NOMO-1 treated with dmso at 0.1 percent for 144 hours (cell line): Measurements from ENCODE around the gene ANKRD65.
A peak's percentile ranks its signal among the peaks of the same experiment; 100 is the strongest.
"Not testable (repeated sequence)": the region's sequence is repeated elsewhere in the genome, so short reads cannot be mapped to it uniquely, and the experiment has no call there.

ENCODE experiments used
- DNase-seq: peaks from one replicate; lab custom pipeline; 2025; ENCODE audit not compliant: unreplicated experiment; lab: John Stamatoyannopoulos, UW

ANKRD65 gene

DNA sequence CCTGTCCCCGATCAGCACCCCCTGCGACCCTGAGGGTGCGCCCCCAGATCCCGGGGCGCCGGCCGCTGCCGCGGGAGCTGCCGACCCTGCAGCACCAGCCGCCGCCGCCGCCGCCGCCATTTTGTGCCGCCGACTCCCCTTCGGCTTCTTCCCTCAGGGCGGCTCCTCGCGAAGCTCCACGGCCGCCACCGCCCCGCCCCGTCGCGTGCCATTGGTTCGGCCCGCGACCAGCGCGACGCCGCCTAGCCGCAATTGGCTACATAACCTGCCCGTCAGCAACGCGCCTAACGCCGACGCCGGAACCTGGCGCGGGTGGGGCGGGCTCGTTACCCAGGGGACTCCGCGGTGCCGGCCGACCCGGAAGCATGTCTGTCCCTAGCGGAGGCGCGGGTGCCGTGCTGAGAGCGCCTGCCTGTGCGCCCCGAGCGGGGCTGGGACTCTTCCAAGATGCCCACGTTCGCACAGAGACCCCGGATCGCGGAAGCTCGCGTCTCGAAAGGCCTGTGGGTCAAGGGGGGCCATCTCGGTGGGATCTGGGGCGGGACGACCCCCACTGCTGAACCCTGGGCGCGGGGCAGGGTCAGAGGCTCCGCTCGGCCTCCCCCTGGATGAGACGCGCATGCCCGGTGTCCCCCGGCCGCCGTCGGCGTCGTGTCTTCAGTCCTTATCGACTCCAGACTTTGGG lies 21.7 kb downstream of the ANKRD65 start, which contains the start of gene CCNL2:
TSS of gene CCNL2 (minus strand) at position 149 of the 685 bp plus-strand sequence. CDS start at position 120, 29 bp downstream.
- peak; percentile 96 for DNase-seq

DNA sequence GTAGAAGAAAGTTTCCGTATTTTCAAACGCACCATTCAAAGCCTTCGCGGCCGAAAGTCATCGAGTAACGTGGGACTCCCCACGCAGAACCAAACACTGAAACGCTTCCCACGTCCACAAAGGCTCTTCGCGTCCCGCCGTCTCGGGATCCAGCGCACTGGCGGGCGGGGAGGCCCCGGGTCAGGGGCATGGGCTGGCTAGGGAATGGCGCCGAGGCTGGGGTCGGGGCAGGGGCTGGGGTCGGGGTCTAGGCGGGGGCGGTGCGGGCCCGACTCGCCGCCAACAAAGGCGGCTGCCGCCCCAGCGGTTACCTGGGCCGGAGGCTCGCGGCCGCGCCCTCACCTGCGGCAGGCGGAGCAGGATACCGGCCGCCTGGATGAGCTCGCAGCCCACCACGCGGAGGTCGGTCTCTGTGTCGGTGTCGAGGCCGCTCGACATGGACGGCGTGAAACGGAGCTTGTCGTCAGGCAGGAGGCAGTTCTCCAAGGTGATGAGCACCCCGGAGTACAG lies 22.3 kb downstream of the ANKRD65 start:
- DNase-seq = no peak

DNA sequence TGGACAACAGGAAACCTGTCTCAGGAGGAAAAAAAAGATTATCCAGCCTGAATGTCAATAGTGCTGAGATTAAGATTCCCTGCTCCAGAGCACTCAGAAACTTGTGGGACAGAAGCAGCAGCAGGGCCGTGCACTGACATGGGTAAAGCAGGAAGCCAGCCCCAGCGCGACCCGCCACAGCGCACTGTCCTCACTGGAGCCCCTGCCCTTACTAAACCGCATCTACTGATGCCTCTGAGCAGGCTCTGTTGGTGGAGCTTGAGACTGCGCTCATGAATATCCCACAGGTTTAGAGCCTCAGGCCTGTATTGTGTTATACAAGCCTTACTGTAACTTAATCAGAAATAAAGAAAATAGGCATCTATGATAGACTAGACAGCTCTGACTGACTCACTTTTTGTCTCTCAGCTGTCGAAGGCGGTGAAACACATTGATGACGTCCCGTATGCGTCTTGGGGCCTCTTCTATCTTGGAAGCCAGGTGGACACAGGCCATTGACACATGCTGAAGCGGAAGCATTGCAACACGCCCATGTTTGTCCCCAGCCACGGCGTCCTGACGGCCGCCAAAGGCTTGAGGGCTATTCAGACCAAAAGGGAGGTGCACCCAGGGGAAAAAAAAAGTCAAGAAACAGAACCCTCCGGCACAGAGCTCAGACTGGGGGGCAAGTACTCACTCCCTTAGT lies 23.1 kb downstream of the ANKRD65 start:
- no peak for DNase-seq

DNA sequence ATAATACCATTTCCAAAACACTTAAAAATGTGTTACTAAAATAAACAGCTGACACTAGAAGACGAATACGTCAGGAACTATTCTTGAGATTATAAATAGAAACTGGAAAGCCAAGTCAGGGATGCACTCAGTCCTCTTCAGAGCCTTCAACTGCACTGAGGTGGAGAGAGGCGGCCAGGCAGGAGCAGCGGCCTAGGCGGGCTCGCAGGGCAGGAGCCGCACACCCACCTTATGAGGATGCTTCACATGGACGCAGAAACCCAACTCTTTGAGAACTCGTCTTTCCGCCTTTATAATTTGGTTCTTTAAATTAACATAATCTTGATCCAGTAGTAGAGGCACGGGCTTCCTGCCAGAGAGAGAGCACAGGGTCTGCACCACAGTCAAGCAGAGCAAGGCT lies 25.9 kb downstream of the ANKRD65 start:
- DNase-seq = no peak

DNA sequence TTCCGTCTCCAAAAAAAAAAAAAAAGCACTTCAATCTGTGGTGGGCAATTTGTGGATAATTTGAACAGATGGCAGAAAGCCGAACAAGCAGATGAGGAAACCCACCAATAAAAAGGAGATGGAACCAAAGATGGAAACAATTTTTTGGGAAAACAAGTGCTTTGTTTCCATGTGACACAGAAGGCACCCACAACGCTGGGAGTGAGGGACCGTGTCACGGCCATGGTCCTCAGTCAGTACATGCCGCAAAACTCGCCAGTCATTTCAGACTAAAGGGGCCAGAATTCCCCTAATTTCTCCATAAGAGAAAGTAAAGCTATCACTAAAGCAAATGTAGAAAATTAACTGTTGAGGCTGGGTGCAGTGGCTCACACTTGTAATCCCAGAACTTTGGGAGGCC lies 27.0 kb downstream of the ANKRD65 start:
- DNase-seq = no peak

DNA sequence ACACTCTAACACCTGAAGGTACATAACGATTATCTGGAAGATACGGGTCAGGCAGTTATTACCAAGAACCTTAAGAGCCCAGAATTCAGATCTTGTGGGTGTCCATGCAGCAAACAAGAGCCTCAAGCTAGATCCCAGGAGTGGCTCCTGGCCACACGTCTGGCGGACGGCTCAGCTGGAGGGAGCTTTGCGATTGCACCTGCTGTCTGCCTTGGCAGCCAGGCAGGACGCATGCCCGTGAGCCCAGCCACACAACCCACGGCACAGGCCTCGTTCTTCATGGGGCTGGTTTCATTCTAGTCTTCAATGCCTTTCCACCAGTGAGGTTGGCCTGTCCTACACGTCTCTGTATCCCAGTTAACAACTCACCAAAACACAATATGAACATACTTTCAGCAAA lies 27.6 kb downstream of the ANKRD65 start:
- DNase-seq = no peak

DNA sequence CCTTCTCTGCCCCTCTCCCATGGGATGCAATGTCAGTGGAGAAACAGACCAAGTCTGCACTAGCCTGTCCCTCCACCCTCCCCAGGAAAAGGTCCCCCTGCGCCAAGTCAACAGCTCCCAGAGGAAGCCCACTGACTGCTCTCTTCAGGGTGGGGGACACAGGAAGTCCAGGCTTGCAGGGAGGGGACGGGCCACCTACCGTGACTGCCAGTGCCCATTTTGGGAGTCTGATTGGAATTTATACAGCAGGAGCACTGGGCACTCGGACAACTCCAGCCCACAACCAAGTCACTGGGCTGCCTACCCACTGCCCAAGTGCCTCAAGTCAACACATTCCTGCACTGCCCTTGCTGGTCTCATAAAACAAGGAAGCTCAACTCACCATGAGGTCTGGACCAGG lies 28.1 kb downstream of the ANKRD65 start:
- no peak for DNase-seq

DNA sequence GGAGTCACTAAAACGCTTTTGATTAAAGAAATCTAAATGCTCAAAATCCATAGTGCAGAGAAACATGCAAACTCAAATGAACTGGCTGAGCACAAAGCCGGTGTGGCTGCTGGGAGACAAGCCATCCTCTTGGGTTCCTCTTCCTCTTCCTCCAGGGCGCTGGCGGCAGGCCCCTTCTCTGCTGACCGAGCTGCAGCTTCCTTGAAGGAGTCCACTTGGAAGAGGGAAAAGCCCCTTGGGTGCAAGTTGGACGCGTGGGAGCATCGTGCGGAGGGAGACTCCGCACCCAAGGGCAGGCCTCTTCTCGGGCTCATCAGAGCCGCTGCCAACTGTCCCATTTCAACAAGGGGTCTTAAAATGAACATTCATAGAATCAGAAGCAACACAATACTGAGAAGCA lies 29.9 kb downstream of the ANKRD65 start:
- DNase-seq = no peak

DNA sequence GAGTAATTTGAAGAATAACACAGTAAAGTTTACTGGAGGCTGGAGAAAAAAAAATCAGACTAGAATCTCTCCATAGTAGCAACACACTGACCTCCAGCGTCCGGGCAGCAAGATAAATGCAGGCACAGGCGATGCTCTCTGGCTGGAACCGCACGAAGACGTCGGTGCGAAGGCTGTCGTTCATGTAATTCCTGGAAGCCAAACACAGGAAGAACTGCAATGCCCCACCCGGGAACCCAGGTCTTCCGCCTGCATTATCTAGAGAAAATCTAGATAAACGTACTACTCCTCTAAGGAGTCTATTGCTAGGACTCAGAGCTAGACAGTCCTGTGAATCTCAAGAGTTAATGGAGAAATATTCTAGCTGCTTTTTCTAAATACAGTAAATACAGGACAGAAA lies 30.4 kb downstream of the ANKRD65 start:
- DNase-seq = no peak

DNA sequence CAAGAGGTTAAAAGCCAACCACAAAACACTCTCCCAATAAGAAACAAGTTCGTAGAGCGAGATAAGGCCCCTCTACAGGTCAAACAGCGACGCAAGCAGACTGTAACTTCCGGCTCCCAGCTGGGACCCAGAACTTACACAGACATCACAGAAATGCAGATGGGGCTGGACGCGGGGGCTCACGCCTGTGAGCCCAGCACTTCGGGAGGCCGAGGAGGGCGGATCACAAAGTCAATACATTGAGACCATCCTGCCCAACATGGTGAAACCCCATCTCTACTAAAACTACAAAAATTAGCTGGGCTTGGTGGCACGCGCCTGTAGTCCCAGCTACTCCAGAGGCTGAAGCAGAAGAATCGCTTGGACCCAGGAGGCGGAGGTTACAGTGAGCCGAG lies 33.0 kb downstream of the ANKRD65 start:
- no peak for DNase-seq

DNA sequence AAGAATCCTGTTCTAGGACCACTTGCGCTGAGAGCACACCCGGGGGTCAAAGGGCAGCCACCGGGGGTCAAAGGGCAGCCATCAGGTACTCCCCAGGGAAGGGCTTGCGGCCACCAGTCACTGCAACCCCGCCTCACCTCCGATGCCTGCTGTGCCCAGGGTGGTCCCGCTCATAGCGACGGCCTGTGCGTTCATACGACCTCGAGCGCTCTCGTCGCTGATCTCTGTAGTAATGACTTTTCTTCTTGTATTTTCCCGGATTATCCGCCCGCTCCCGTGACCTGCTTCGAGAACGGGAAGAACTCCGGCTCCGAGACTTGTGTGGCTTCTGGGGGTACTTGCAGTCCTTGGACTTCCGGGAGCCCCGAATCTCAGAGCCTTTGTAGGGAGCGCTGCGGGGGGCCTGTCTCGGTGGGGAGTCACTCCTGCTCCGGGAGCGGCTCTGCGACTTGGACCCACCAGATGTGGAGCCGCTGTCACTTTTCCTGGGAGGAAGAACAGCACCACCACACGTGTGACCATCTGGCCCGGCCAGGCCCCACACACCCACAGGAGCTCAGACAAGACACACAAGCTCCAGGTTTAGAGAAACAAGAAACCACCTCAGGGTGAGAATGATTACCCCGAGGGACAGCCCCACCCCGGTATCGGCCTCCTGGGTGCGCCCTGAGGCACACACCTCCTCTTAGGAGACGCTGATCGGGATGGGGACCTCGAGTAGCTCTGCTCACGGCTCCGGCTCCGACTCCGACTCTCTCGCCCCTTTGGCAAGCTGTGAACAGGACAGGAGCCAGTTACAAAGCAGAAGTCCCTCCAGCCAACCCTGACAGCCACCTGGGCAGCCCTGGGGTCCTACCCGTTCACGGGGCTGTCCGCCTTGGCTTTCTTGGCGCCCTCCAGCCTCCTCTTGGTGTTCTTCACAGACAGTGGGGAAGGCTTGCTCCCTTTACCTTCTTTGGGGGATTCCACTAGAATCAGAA lies 33.7 kb downstream of the ANKRD65 start:
- DNase-seq = no peak

DNA sequence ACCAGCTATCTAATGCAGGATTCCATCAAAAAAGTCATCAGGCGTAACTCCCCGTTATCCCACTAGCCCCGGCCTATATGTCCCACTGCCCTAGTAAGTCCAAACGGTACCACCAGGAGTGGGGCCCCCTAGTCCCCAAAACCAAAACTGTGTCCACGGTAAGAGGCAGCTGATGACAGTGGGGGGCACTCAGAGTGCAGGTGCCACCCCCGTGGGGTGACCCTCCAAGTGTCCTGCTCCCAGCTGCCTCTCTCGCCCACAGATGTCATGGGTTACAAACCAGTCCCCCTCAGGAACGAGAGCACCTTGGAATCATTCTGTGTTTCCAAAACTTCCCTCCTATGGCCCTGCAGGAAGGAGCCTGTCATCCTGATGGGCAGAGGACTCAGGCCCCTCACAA lies 35.1 kb downstream of the ANKRD65 start:
- DNase-seq = no peak

DNA sequence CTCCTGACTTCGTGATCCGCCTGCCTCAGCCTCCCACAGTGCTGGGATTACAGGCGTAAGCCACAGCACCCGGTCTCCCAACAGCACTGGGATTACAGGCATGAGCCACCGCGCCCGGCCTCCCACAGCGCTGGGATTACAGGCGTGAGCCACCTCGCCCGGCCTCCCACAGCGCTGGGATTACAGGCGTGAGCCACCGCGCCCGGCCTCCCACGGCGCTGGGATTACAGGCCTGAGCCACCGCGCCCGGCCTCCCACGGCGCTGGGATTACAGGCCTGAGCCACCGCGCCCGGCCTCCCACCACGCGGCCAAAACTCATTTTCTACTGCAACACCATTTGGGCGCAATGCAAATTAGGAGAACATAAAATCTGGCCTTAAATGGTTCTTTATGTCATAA lies 35.7 kb downstream of the ANKRD65 start:
- DNase-seq = not testable (repeated sequence)

DNA sequence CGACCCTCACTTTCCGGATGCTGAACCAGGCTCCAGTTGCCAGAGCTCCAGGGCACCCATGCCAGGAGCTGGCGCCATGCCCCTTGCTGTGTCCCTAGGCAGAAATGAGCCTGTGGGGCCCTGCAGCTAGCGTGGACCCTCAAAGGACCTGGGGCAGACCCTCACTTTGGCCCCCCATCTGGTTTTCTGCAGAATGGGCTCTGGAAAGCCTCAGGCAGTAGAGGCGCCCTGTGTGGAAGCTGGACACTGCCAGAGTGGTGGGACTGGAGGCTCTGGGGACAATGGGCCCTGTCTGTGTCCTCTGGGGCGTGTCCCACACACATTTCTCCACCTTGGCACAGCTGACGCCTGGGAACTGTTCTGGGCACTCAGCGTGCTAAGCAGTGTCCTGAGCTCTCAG lies 39.8 kb downstream of the ANKRD65 start:
- DNase-seq = no peak

DNA sequence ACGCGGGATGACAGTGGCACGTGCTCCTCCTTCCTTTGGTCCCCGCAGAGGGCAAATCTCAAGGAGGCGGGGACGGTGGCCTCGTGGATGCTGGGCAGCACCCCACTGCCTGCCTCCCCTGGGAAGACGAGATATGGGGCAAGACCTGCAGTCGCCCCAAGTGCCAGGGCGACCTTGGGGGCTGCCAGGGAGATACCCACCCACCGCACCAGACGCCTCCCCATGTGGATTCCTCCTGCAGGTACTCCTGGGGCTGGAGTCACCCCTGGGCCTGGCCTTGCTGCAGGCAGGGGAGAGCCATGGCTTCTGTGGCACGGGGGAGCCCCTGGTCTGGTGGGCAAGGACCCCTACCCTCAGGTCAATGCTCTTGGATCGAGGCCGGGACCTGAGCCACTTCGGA lies 40.2 kb downstream of the ANKRD65 start:
- no peak for DNase-seq

DNA sequence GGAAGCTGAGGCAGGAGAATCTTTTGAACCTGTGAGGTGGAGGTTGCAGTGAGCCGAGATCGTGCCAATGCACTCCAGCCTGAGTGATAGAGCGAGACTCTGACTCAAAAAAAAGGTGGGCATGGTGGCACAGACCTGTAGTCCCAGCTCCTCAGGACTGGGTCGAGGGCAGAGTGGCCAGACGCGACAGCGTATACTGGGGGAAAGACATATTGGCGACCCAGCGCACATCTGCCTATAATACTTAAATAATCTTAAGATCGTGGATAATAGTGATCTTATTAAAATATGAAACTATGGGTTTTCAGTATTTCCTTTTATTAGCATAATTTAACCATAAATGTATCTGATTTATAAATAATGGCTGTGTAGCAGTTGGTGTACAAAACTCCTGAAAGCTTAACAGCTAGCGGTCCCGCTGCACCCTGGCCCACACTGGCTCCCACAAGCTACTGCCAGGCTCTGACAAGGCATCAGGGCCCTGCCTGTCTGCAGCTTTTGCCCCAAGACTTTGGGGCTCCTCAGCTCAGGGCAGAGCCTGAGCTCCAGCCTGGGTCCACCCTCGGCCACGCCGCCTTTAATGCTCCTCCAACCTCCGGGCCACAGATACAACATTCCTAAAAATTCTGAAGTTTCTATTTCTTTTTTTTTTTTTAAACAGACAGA lies 43.4 kb downstream of the ANKRD65 start:
- DNase-seq = no peak

DNA sequence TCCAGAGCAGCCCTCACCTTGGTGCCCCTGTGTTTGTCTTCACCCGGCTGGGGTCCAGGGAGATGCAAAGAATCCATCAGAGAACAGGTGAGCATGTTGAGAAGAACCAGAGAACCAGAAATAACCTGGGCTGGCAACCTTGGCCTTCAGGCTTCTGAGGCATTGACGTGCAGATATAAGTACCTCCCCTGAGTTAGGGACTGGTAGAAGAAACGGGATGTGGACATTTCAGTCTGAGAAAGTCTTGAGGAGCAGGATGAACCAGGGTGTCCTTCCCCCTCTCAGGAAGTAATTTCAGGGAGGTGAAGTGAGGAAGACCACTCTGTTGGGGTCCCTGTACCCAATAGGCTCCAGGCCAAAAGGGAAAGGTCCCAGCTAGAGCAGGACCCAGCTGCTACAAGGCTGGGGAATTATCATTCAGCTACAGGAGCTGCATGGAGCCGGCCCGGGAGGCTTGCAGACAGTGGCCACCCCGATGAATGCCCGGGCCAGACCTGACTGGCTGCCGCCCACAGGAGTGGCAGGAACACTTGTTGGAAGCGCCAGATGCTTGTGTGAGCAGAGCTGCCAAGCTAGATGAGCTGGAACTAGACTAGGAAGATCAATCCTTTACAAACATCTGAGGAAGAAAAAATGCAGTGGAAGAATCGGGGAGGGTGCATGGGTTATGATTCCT lies 44.4 kb downstream of the ANKRD65 start:
- DNase-seq = no peak

DNA sequence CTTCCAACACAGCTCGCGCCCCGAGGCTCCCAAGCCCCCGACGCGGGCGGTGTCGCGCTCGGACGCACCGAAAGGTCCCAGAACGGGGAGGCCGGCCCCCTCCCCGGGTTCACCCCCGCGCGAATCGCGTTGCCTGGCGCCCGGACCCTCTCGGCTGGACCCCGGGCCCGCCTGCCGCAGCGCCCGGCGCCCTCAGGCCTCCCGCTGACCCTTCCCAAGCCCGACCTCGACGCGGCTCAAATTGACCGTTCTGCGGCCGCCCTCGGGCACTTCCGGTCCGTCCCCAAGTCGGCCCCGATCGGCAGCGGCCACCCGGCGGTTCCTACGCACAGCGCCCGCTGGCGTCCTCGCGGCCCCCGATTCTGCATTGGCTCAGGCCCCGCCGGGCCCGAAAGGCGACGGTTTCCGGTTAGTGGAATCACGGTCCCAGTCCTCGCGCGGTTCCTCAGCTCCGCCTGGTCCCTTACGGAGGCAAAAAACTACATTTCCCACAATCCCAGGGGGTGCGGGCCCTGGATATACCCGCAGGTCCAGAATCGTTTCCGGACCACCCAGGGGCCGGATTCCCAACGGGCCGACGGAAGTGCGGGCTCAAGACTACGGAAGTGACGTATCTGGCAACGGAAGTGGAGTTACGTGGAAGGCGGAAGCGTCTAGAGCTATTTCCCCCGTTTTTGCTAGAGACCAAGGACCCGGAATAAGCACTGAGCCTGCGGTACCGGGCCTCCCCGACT lies 46.0 kb downstream of the ANKRD65 start, which contains the start of gene AURKAIP1:
TSS of gene AURKAIP1 (minus strand) at position 279 of the 734 bp plus-strand sequence. CDS start 451 bp downstream, outside the sequence.
- peak; percentile 98 for DNase-seq

DNA sequence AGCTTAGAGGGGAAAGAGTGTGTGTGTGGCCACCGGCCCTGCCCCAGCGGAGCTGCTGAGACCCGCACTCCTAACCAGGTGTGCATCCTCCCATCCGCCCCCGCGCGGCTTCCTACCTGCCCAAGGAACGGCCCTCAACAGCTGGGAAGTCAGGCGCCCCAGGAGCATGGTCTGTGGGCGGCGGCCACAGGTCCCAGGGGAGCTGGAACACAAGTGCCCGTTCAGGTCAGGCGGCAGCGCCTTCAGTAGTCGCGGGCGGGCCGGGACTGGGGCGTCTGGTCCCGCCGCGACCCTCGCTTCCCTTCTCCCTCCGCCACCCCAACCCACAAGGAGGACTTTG lies 46.5 kb downstream of the ANKRD65 start:
- no peak for DNase-seq
